Right lobe of liver (tissue), 6 donors: ENCODE data around the gene BPIFB4. TPM values are rescaled to one million over a fixed set of nuclear protein-coding genes. Genes with fewer than 3 reads are reported as not detected.

Experiments
- ATAC-seq, 4 donors: fragments of 200-7000 bp; cut with Tn5 transposase; one replicate each; pipeline ENCODE4 v1.9.1; 2020; ENCODE audit warnings: mild to moderate bottlenecking in 4 of 4, moderate library complexity in 4 of 4
- DNase-seq, 3 donors: peaks; one replicate each; pipeline ENCODE4 v3.0.0-alpha.2; 2020
- H3K27ac ChIP-seq, 3 donors: fragments of 200-600 bp; one replicate each; pipeline ENCODE4 v1.8.0; 2022
- H3K27me3 ChIP-seq, 2 donors: fragments of 200-600 bp; one replicate each; pipeline ENCODE4 v1.8.0; 2022
- H3K36me3 ChIP-seq, 4 donors: fragments of 200-600 bp; sonication (generic) in 1 of 4; one replicate each; pipeline versions ENCODE4 v1.5.1 to v1.8.0; 2017 to 2022; ENCODE audit warnings: control low read depth in 1 of 4
- H3K4me1 ChIP-seq, 4 donors: fragments of 200-600 bp; sonication (generic) in 1 of 4; one replicate each; pipeline versions ENCODE4 v1.5.1 to v1.8.0; 2017 to 2022; ENCODE audit warnings: control low read depth in 1 of 4
- H3K4me3 ChIP-seq, 3 donors: fragments of 200-600 bp; one replicate each; pipeline ENCODE4 v1.8.0; 2022
- H3K9me3 ChIP-seq, 4 donors: fragments of 200-600 bp; sonication (generic) in 1 of 4; one replicate each; pipeline versions ENCODE4 v1.5.1 to v1.8.0; 2017 to 2022; ENCODE audit warnings: control low read depth in 1 of 4
- POLR2A ChIP-seq: fragments of 450-650 bp; IDR thresholded peaks from one replicate; pipeline ENCODE4 v1.6.1; 2017; ENCODE audit warnings: antibody characterized with exemption, mild to moderate bottlenecking
- WGBS: methylation state at CpG from one replicate; pipeline ENCODE4 v1.1.6; 2018; ENCODE audit warnings: low coverage, low lambda C conversion rate; ENCODE audit not compliant: insufficient coverage; ENCODE audit errors: missing lambda C conversion rate; 5-methylcytosine and 5-hydroxymethylcytosine counted together
- intact Hi-C, 2 donors: fragments of 100-400 bp; cut with DNase I; formaldehyde crosslinking; loops; one replicate each; pipeline versions ENCODE4 v1.11.2 to v1.14.1; 2022
- total RNA-seq, 6 experiments: library from RNA; depleted of rRNA in 2 of 6; stranded (reverse); fragments of >200 nt in 2 of 6; fragmentation: NEBNext Ultra II Directional in 3 of 6; extraction: Animal tissue kit (Norgen Biotek cat#: 25700) in 3 of 6; gene quantifications; one replicate each; pipeline versions ENCODE4 v1.1.0 to v1.2.4, GENCODE V29; 2016 to 2023
- TF ChIP-seq, protein P1 (sequence below), 4 donors: fragments of 200-600 bp in 3 of 4; fragments of 450-650 bp in 1 of 4; IDR thresholded peaks; one replicate each; pipeline versions ENCODE4 v1.5.1 to v1.8.0; 2016 to 2022; ENCODE audit warnings: antibody characterized with exemption in 4 of 4, mild to moderate bottlenecking in 2 of 4
- donor health status: DM: no; HTN: yes; CAD: no.
- donor health status: DM: no; HTN: no; CAD: no.
- donor health status: DM: no; HTN: no; CAD: no.
- donor health status: DM: no; HTN: yes; CAD: no.
- donor health status: DM: no; HTN: yes; CAD: no.

Gene BPIFB4
- total RNA-seq, 6 experiments from 2014 or later: not detected

DNA sequence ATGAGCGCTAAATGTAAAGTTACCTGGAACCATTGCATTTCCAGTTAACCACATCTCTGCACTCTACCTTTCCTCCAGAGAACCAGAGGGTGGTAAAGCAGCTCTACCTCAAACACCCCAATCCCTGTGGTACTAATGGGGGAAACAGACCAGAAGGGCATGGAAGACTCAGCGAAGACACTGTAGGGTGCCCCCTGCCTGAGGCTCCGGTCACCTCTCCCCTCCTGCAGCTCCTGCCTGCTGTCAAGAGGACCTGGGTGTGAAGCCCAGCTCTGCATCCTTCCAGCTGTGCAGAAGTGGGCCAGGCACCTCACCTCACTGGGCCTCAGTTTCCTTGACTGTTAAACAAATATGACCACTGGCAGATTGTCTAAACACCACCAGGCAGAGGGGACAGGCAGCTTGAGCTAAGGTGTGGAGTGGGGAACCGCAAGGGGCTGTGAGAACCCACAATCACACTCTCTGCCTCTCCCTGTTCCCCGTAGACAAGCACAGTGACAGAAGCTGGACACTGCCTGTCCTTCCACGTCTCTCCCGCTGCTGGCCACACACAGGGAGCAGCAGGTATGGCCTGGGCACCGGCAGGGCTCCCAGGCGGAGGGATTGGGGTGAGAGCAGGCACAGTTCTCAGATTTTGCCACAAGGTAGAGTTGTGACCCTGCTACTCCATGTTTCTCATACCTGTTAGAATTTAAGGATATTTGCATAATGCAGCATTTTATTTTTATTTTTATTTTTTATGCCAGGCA is 79.4 kb downstream of the BPIFB4 start:
- WGBS: 77% methylated on average over 3 of the region's 9 CpGs
- no peak for DNase-seq

DNA sequence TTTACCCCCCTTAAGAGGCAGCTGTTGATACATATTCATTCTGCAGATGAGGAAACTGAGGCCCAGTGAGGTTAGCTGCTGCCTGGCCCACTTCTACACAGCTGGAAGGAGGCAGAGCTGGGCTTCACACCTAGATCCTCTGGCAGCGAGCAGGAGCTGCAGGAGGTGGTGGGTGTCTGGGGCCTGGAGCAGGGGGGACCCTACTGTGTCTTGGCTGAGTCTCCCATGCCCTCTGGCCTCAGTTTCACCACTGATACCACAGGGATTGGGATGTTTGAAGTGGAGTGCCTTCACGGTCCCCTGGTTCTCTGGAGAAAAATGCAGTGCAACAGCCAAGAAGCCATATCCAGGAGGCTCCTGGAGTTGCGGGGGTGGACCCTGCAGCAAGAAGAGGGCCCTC is 80.3 kb downstream of the BPIFB4 start:
- ATAC-seq: no peak

More for the DNA sequence above, 79.4 kb downstream of the BPIFB4 start:
- no peaks in the 10 kb centered on the region for H3K36me3 ChIP-seq
- TF ChIP-seq, protein P1, sequence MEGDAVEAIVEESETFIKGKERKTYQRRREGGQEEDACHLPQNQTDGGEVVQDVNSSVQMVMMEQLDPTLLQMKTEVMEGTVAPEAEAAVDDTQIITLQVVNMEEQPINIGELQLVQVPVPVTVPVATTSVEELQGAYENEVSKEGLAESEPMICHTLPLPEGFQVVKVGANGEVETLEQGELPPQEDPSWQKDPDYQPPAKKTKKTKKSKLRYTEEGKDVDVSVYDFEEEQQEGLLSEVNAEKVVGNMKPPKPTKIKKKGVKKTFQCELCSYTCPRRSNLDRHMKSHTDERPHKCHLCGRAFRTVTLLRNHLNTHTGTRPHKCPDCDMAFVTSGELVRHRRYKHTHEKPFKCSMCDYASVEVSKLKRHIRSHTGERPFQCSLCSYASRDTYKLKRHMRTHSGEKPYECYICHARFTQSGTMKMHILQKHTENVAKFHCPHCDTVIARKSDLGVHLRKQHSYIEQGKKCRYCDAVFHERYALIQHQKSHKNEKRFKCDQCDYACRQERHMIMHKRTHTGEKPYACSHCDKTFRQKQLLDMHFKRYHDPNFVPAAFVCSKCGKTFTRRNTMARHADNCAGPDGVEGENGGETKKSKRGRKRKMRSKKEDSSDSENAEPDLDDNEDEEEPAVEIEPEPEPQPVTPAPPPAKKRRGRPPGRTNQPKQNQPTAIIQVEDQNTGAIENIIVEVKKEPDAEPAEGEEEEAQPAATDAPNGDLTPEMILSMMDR (IDR thresholded peaks at IDR 0.05): no peak
- no peak for TF ChIP-seq POLR2A
- H3K4me3 ChIP-seq: no peak overlapping the region
- intact Hi-C loops: no loop called here
- H3K9me3 ChIP-seq: no peaks in the 10 kb centered on the region
- H3K27me3 ChIP-seq: no peaks in the 10 kb centered on the region
- no peak for ATAC-seq
- no peak overlapping the region for H3K27ac ChIP-seq
- H3K4me1 ChIP-seq: no peaks in the 10 kb centered on the region

DNA sequence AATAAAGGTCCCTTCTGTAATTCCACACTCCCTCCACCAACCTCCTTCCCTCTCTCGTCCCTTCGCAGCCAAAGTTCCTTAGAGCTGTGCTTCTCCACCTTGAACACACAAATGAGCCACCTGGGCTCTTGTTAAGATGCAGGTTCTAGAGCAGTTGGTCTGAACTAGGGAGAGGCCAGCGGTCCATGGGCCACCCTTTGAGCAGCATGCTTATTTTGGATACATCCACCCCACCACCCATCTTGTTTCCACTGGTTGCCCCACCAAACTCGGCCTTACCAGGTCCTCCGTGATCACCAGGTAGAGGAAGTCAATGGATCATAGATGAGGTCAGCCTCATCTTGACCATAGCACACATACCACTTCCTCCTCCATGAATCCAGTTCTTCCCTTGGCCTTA is 81.2 kb downstream of the BPIFB4 start:
- H3K4me1 ChIP-seq: no peaks in the 10 kb centered on the region
- H3K27ac ChIP-seq: no peak overlapping the region
- intact Hi-C loops: no loop called here
- DNase-seq (no peak), ATAC-seq (no peak)
- TF ChIP-seq, protein P1 (IDR thresholded peaks at IDR 0.05): no peak
- TF ChIP-seq POLR2A: no peak
- H3K4me3 ChIP-seq: no peak overlapping the region
- no peaks in the 10 kb centered on the region for H3K27me3 ChIP-seq
- no peaks in the 10 kb centered on the region for H3K36me3 ChIP-seq
- WGBS: 94% methylated on average over 5 of the region's 5 CpGs
- no peaks in the 10 kb centered on the region for H3K9me3 ChIP-seq

More for the DNA sequence above, 80.3 kb downstream of the BPIFB4 start:
- WGBS: no CpG with 5 or more reads among the region's 3 CpGs
- intact Hi-C loops: no loop called here
- Histone ChIP-seq H3K4me3 (no peak overlapping the region), H3K36me3 (no peaks in the 10 kb centered on the region), H3K4me1 (no peaks in the 10 kb centered on the region), H3K9me3 (no peaks in the 10 kb centered on the region), H3K27ac (no peak overlapping the region), H3K27me3 (no peaks in the 10 kb centered on the region)
- DNase-seq: no peak
- TF ChIP-seq POLR2A: no peak
- TF ChIP-seq, protein P1 (IDR thresholded peaks at IDR 0.05): no peak

Other genes starting within 250 kb of the BPIFB4 start
- gene EFCAB8, start 220.7 kb upstream of the BPIFB4 start, total RNA-seq: under 1 TPM in 4 of 6 experiments, not detected in 2; 0.17 to 0.22 (median 0.20) TPM
- gene SUN5, start 75.2 kb upstream of the BPIFB4 start, total RNA-seq: not detected
- under 1 TPM in 1 of 6 experiments, not detected in 5; 0.12 TPM for gene BPIFB2, start 71.9 kb upstream of the BPIFB4 start, total RNA-seq
- not detected for gene BPIFB6, start 48.0 kb upstream of the BPIFB4 start, total RNA-seq
- gene BPIFB3, start 25.7 kb upstream of the BPIFB4 start, total RNA-seq: not detected
- not detected for gene BPIFA2, start 88.5 kb downstream of the BPIFB4 start, total RNA-seq
- not detected for gene BPIFA3, start 137.7 kb downstream of the BPIFB4 start, total RNA-seq
- gene BPIFA1, start 156.4 kb downstream of the BPIFB4 start, total RNA-seq: not detected
- gene BPIFB1, start 203.6 kb downstream of the BPIFB4 start, total RNA-seq: not detected